HG03354 (cell line): ENCODE results near the gene PRRX2.

Experiments
- ATAC-seq: cut with Tn5 transposase; IDR thresholded peaks from one replicate; pipeline ENCODE4 v1.9.1; 2021; ENCODE audit warnings: mild to moderate bottlenecking; ENCODE audit not compliant: unreplicated experiment, poor library complexity, severe bottlenecking

PRRX2 gene

DNA sequence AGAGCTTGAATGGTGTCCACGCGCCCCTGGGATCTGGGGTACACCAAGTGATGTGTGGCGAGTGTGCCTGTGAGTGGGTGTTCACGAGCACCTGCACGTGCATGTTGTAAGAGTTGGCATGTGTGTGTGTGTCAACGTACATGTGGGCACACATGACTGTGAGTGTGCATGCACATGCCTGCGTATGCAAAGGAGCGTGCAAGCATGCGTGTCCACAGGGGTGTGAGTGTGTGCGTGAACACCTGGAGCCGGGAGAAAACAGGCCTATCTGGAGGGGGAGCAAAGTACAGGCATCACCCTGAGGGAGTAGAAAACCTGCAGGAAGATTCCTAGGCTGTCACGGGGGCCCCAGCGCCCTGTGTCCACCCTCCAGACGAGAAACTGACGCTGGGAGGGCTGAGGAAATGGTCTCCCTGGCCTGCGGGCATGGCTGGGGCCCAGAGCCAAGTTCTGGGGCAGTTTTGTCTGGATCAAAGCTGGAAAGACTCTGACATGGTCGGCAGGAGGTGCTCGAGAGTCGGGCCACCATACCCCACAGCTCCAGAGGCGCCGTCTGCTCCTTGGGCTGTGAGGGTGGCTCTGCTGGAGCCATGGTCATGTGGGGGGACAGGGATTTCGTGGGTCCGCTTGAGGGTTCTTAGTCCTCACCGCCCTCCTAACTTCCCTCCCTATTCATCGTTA, 55.6 kb downstream of the PRRX2 start:
- ATAC-seq: no peak

- no peak for ATAC-seq
Measured at GRCh38 chr9:129722913-129723312, 57.5 kb downstream of the PRRX2 start.

DNA sequence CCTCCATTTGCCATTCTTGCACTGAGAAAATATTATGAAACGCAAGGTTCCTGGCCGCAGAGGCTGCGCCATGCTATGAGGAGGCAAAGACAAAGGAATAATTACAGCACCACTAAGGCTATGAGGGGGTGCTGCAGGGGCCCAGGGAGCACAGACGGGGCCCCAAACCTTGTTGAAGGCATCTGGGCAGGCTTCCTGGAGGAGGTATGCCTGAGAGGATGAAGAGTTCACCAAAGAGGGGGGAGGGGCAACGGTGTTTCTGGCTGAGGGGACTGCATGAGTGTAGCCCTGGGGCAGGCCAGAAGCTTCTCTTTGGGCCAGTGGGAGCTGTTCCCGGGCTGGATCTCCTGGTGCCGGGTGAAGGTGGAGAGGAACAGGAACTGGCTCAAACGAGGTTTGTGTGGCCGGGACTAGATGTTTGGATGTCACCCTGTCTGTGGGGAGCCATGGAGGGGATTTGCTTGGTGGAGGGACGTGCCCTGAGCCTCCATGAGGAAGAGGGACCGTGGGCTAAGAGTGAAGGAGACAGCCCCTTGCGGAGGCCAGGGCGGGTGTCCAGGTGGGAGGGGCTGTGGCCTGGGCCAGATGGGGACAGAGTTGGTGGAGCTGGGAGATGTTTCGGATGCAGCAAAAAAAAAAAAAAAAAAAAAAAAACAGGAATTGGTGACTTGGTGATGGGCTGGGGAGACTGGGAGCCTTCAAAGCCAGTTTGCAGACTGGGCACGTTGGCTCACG, 59.2 kb downstream of the PRRX2 start:
- no peak for ATAC-seq

GRCh38 chr9:129725795-129726251, 60.4 kb downstream of the PRRX2 start:
- no peak for ATAC-seq

DNA sequence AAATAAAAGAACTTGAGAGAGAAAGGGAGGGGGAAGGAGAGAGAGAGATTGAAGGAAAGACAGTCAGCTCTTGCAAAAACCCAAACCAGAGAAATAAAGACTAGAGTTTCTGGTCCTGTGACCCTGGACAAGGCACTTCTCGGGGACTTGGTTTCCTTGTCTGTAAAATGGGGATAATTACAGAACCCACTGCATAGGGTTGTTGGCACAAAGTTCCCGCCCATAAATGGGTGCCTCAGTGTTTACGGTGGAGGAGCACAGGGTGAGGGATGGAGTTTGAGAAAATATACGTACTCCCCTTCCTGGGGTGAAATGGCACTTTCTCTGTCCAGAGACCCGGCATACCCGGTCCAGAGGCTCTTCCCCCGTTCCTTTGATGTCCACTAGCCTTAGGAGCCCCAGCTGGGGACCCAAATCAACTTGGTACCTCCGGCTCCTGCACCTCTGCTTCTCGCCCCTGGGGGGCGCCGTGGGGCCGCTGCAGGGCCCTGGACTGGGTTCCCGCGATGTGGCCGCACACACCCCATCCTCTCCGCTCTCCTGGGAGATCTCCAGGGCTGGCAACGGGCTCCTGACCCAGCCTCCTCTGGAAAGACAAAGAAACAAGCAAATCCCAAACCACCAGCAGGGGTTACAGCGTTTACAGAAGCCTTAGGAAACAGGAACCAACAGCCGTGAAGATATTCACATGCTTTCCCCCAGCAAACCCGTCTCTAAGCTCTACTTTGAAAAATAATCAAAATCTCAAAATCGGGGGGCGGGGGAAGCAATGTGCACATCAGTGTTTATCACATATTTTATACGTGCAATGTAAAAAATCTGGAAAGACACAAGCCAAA, 61.1 kb downstream of the PRRX2 start:
- ATAC-seq: no peak

DNA sequence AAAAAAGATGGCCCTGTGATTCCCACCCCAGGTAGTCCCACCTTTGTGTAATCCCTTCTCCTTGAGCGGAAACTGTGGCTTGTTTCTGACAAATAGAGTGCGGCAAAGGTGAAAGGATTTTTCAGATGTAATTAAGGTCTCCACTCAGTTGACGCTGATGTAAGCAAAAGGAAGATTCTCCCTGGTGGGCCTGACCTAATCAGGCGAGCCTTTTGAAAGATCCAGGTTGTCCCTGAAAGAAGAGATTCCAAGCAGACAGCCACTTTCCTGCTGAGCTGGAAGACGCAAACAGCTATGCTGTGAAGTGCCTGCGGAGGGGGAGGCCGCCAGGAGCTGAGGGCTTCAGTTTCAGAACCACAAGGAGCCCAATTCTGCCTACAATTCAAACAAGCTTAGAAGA, 63.3 kb downstream of the PRRX2 start:
- ATAC-seq: no peak

DNA sequence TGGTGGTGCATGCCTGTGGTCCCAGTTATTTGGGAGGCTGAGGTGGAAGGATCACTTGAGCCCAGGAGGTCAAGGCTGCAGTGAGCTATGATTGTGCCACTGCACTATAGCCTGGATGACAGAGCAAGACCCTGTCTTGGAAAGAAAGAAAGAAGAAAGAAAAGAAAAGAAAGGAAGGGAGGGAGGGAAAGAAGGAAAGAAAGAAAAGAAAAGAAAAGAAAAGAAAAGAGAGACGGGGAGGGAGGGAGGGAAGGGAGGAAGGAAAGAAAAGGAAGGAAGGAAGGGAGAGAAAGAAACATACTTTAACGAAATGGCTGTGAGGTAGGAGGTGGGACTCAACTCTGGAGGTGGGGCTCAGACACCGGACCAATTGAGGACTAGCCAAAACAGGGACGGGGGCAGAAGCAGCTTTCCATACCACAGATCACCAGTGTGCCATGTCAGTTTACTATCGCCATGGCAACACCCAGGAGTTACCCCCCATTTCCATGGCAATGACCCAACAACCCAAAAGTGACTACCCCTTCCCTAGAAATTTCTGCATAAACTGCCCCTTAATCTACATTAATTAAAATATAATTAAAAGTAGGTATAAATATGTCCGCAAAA, 66.1 kb downstream of the PRRX2 start:
- ATAC-seq: no peak

DNA sequence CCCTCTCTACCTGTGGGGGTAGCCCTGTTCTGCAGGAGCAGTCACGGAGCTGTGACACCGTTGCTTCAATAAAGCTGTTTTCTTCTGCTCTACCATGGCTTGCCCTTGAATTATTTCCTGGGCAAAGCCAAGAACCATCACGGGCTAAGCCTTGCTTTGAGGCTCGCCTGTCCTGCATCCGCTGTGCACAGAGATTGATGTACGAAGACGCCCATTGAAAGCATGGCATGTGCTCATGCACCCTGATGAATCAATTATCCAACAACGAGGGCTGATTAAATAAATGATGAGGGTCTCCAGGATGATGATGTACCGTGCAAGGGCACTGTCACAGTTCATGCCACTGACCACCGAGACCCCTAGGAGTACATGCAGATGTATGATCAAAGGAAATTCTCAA, 66.7 kb downstream of the PRRX2 start:
- no peak for ATAC-seq

- ATAC-seq: no peak
Measured at GRCh38 chr9:129732946-129733631, 67.6 kb downstream of the PRRX2 start.

DNA sequence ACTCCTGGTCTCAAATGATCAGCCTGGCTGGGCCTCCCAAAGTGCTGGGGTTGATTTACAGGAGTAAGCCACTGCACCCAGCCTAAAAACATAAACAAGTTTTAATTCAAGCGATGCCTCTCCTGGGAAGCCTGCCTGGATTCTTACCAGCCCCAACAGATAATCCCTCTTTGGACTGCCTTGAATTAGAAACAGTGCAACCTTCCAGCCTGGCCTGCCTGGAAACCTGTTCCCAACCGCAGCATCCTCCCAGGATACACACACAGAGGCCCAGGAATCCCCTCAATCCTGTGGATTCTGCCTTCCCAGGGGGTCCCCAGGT, 68.1 kb downstream of the PRRX2 start:
- ATAC-seq: no peak

DNA sequence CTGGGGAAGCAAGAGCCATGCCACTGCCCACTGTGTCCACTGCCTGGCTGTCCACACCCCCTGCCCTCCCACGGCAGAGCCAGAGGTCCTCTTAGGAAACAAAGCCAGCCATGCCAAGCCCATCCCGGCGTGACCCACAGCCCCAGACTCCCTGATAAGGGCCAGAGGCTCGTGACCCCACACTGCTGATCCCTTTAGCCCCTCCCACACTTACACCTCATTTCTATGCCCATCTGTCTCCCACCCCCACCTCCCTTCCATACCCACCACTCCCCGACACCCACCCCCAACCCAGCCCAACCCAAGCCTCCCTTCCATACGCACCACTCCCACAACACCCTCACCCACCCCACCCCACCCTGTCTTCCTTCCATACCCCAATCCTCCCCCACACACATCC, 70.1 kb downstream of the PRRX2 start:
- ATAC-seq: no peak

DNA sequence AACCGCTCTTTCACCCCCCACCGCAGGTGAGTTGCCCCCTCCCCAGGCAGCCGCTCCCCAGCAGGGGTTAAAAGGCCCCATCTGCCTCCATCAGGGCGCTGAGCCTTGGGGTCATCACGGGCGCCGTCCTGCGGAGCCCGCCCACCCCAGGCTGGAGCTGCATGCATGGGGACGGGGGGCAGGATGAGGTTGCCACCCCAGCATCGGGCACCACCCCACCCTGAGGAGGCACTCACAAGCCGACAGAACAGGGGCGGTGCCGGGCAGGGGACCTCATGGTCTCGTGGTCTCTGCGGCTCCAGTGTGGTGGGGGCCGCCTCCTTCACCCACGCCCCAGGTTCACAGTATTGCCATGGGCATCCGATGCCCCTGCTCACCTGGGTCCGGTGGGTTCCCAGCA, 70.9 kb downstream of the PRRX2 start:
- ATAC-seq: no peak

DNA sequence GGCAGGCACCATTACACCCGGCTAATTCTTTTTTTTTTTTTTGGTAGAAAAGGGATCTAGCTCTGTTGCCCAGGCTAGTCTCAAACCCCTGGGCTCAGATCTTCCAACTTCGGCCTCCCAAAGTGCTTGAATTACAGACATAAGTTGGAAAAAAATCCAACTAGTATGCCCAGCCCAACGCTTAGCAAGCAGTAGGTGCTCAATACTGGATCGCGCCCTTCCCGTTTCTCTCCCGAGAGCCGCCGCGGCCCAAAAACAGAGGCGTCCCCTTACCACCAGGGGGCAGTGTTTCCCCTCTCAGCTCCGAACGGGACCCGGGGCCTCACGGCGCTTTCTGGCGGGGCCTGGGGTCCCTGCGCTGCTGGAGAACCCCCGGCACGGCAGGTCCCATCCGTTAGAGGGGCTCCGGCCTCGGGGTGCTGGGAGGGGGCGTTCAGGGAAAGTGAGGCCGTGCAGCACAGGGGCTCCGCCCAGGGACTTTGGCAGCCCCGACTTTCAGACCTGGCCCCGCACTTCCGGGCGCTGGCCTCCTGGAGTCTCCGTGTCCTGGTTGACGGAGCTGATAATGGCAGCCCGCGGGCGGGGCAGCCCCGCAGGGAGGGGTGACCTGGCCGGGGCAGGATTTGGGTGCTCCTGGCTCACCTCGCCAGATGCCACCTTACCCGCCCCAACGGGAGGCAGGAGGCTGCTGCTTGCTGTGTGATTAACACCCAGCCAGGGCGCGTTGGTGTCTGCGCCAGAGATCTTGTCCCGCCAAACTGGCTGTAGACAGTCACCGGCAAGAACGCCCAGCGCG, 72.2 kb downstream of the PRRX2 start:
- ATAC-seq: peak; percentile 82

- no peak for ATAC-seq
Measured at GRCh38 chr9:129739432-129739831, 74.0 kb downstream of the PRRX2 start.

- ATAC-seq: no peak
Measured at GRCh38 chr9:129740174-129740573, 74.7 kb downstream of the PRRX2 start.

DNA sequence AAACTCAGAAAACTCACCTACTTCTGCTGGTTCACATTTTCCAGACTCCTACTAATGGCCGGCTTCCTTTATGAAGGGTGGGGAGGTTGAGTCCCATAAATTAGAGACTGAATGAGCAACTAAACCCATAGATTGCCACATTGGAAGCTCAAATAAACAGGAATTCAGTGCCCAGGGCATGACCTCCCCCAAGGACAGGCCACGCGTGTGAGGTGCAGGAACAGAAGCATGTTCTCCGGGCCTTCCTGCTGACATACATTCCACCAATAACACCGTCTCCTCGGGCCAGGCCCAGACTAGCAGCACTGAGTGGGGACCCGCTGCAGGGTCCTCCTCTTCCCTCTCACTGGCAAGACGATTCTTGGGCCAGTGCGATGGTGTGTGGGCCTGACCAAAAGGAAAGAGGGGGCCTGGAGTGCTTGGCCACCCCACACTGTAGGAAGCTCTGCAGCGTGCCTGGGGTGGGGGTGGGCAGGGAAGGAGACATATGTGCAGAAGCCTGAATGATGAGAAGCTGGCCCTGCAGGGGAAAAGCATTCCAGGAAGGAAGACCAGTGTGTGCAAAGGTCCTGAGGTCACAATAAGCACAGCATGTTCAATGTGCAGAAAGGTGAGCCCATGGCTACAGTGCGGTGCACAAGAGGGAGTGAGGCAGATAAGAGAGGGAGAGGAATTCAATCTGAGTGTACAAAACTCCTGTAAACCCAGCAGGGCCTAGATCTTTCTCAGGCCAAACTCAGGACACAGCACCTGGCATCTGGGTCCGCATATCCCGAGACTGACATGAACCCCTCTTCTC, 75.4 kb downstream of the PRRX2 start:
- ATAC-seq: no peak

DNA sequence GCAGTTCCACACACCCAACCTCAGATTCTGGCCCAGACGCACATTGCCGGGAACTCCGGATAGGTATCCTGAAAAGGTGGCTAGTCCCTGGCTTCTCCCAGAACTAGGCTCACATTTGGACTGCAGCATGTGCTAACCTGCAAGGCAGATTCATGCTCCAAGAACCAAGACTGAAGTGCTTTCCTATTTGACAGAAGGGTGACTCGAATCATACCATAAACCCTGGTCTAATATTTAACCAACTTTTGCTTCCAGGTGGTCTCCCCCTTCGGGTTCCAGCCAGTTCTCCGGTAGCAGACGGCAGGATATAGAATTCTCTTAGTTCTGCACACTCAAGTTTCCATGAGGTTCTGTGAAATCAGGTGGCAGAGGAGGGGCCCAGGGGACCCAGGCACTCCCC, 79.8 kb downstream of the PRRX2 start:
- ATAC-seq: no peak

DNA sequence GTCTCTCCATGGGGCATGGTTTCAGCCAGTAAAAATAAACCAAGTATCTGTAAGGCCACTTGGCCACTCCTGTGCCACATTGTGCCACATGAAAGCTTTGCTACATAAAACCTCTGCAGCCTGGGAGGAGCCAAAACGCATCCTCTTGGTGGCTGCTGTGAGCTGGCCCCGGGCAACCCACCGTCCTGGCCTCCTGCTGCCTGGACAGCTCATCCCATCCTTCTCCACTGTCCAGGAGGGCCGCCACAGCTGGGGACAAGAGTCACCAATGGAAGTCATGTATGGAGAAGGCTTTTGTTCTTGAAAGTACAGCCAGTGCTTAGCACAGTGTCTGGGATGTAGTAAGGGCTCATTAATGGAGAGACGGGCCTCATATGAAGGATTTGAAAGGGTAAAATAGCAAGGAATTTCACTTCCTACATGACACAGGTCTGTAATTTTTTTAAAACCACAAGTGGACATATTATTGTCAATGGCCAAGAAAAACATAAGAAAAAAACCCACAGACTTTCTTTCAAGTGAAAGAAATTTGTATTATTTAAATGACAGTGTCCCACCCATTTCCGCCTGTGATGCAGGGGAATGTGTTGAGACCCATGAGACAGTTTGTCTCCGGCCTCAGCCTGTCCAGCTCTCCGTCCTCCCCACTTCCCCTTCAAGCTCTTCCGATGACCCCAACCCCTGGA, 80.8 kb downstream of the PRRX2 start:
- ATAC-seq: no peak
